ENCODE measurements around the gene BABAM2.

GRCh38 chr2:28136556-28136955 lies 246.0 kb downstream of the BABAM2 start:
- TF ChIP-seq PAX5 (IDR thresholded peaks at IDR 0.05; ENCODE audit: borderline replicate concordance, low read depth, low read length) (no peak), CTCF (IDR thresholded peaks at IDR 0.05 in 2 of 3, conservative IDR thresholded peaks at IDR 0.05 in 1 of 3; ENCODE audit: control insufficient read depth in 2 of 3, extremely low read depth in 1 of 3, insufficient read depth in 1 of 3, low read depth in 3 of 3, low read length in 3 of 3) (no peak)
